HG02852 (cell line): ENCODE results near the gene FGD4.

ENCODE experiments used
- ATAC-seq: cut with Tn5 transposase; IDR thresholded peaks from one replicate; pipeline ENCODE4 v1.9.1; 2021; ENCODE audit warnings: mild to moderate bottlenecking, moderate library complexity; ENCODE audit not compliant: unreplicated experiment

The FGD4 gene

GRCh38 chr12:32666018-32666417, 266.7 kb downstream of the FGD4 start:
- ATAC-seq = no peak

DNA sequence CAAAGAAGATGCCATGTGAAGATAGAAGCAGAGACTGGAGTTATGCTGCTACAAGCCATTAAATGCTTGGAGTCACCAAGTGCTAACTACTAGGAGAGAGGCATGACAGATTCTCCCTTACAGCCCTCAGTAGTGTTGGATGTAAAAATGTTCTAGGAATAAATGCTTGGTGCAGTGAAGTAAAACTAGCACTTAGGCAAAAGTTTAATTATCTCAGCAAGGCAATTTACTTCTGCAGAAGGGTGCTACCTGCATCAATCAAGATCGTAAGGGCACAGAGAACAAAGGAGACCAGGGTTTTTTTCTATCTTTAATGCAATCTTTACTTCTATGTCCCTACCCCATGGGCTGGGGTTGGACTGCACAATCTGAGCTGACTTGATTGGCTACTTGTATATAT, 270.2 kb downstream of the FGD4 start:
- ATAC-seq = no peak

DNA sequence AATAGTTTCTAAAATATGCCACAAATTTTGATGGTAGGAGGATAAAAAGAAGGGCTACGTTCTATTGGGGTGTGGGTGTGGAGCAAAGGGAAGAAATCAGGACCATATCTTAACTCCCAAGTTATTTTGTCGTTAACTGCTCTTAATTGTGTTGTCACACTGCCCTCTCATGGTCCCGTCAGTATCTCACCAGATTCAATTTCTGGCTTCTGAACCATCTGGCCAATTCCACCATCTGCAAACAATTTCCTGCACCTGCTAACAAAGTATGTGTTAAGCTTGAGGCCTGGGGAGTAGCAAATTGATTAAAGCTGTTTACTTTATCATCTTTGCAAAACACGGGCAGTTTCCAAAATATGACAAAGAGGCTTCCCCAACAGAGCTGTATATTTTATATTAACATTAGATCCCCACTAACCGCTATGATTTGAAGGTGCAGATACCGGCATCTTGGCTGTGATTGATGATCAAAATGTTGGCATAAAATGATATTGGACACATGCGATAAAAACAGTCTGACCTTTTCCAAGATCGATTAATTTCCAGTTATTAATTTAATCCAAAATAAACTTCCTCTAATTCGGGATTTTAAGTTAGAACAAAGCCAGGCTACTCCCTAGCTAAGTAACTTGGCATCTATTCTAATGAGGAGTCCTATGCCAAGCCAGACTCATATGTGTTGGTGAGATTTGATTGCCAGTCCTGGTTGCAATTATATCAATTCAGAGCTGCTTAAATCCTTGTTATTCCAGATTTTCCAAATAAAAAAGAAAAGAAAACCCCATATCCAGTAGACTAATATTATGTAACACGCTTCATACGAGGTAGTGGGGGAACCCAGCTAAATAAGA, 272.8 kb downstream of the FGD4 start:
- ATAC-seq = peak; percentile 36

DNA sequence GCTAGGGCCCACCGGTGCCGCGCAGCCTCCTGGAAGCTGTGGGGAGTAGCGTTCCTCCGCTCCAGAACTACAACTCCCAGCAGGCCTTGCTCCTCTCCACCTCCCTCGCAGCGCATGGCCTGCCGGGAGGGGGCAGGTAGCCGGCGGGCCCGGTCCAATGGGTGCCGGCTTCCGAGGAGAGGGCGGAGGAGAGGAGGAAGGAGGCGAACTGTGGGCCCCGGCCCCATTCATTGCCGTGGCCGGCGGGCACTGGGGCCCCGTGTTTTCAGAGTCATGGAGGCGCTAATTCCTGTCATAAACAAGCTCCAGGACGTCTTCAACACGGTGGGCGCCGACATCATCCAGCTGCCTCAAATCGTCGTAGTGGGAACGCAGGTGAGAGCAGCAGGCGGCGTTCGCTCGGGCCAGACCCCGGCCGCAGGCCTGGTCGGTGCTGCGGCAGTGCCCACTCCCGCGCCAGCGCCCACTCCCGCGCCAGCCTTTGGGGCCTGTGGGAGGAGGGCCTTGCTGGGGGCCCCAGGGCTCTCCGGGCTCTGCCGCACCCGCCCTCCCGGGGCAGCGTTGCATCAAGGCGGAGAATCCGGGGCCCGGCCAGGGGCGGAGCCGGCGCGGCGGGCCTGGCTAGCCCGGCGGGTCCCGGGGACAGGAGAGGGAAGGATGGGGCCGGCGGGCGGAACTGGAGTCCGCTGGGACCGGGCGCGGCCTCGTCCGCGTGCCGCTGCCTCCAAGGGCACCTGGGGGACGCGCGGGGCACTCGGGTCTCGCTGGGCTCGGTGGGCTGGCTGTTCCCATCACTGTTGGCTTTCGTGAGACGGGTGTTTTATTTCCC, 279.9 kb downstream of the FGD4 start, which contains the start of gene DNM1L:
Gene DNM1L (plus strand): TSS at position 211 of the 829 bp plus-strand sequence. CDS start 63 bp downstream, at position 274.
- peak; percentile 93 for ATAC-seq

DNA sequence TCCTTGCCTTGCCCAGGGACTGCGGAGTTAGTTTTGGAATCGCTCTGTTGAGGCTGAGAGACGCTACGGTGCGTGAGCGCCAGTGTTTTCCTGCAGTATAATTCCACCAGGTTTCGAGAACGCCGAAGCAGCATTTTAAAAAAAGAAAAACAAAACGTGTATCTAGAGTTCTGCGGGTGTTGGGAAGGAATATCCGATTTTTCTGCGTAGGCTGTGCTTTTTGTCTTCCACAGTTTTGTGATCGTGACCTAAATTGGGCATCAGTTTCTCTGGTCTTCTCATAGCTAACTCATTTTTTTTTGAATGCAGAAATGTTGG, 280.5 kb downstream of the FGD4 start:
- no peak for ATAC-seq

- ATAC-seq = no peak
Measured at GRCh38 chr12:32680787-32681186, 281.4 kb downstream of the FGD4 start.

GRCh38 chr12:32681272-32681671, 281.9 kb downstream of the FGD4 start:
- ATAC-seq = no peak

DNA sequence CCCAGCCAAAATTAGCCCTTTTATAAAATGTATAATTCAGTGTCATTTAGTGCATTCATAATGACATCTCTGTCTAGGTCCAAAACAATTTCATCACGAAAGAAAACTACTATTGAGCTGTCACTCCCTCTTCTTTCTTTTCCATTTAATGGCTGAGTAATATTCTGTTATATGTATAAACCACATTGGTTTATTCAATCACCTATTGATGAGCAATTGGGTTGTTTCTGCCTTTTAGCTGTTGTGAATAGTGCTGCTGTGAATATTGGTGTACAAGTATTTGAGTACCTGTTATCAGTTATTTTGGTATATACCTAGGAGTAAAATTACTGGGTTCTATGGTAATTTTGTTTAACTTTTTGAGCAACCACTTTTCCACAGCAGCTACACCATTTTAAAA, 287.0 kb downstream of the FGD4 start:
- no peak for ATAC-seq

DNA sequence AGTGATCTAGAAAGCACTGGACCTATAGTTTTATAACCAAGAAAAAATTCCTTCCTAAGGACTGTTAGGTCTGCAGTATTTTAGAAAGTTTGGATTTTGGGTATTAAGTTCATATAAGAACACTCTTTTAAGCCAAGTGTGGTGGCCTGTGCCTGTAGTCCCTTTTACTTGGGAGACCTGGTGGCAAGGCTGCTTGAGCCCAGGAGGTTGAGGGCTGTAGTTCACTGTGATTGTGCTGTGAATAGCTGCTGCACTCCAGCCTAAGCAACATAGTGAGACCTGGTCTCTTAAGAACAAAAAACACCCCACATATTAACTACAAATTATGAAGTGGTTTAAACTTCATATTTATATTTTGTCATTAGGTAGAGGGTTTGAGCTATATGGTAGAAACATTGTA, 289.4 kb downstream of the FGD4 start:
- ATAC-seq = no peak

GRCh38 chr12:32690927-32691326, 291.6 kb downstream of the FGD4 start:
- no peak for ATAC-seq

- ATAC-seq = no peak
Measured at GRCh38 chr12:32692358-32692757, 293.0 kb downstream of the FGD4 start.

- ATAC-seq = no peak
Measured at GRCh38 chr12:32693036-32693435, 293.7 kb downstream of the FGD4 start.
